Dendritic cell treated with granulocyte-macrophage colony-stimulating factor and Interleukin-4, amounts not matched to agents 40 ng/mL and 50 ng/mL, for 4 days (primary cell): ENCODE results near the gene CALCOCO1.

Source experiments
- H3K27ac Mint-ChIP-seq: one replicate; pipeline ENCODE4 v1.8.0; 2022; ENCODE audit warnings: mild to moderate bottlenecking, mixed read lengths
- H3K27me3 Mint-ChIP-seq: one replicate; pipeline ENCODE4 v1.8.0; 2022; ENCODE audit warnings: mild to moderate bottlenecking, mixed read lengths
- H3K36me3 Mint-ChIP-seq: one replicate; pipeline ENCODE4 v1.8.0; 2022; ENCODE audit warnings: low read depth, mixed read lengths
- H3K4me1 Mint-ChIP-seq: one replicate; pipeline ENCODE4 v1.8.0; 2022; ENCODE audit warnings: low read depth, mixed read lengths
- H3K4me3 Mint-ChIP-seq: one replicate; pipeline ENCODE4 v1.8.0; 2022; ENCODE audit warnings: mild to moderate bottlenecking, moderate library complexity, mixed read lengths
- H3K9me3 Mint-ChIP-seq: one replicate; pipeline ENCODE4 v1.8.0; 2022; ENCODE audit warnings: mixed read lengths
- intact Hi-C: fragments of 100-400 bp; cut with micrococcal nuclease; formaldehyde crosslinking; loops from one replicate; pipeline ENCODE4 v1.15.0; 2022

Gene CALCOCO1

GRCh38 chr12:53667080-53667479 is 60.2 kb downstream of the CALCOCO1 start:
- H3K4me1 Mint-ChIP-seq = no peaks in the 10 kb centered on the region
- no peak overlapping the region for H3K27ac Mint-ChIP-seq
- H3K4me3 Mint-ChIP-seq = no peak overlapping the region
- intact Hi-C loops = no loop called here
- peaks cover 100% of the 10 kb centered on the region for H3K36me3 Mint-ChIP-seq
- no peaks in the 10 kb centered on the region for H3K27me3 Mint-ChIP-seq
- no peaks in the 10 kb centered on the region for H3K9me3 Mint-ChIP-seq

GRCh38 chr12:53664936-53665335 is 62.3 kb downstream of the CALCOCO1 start:
- Mint-ChIP-seq H3K36me3 (peaks cover 94% of the 10 kb centered on the region), H3K4me3 (no peak overlapping the region), H3K9me3 (no peaks in the 10 kb centered on the region), H3K4me1 (no peaks in the 10 kb centered on the region), H3K27ac (no peak overlapping the region), H3K27me3 (no peaks in the 10 kb centered on the region)
- intact Hi-C loops = no loop called here

GRCh38 chr12:53664191-53664590 is 63.1 kb downstream of the CALCOCO1 start:
- no peaks in the 10 kb centered on the region for H3K4me1 Mint-ChIP-seq
- H3K4me3 Mint-ChIP-seq = no peak overlapping the region
- no peaks in the 10 kb centered on the region for H3K27me3 Mint-ChIP-seq
- H3K27ac Mint-ChIP-seq = no peak overlapping the region
- peaks cover 86% of the 10 kb centered on the region for H3K36me3 Mint-ChIP-seq
- intact Hi-C loops = no loop called here
- no peaks in the 10 kb centered on the region for H3K9me3 Mint-ChIP-seq

GRCh38 chr12:53660041-53660440 is 67.2 kb downstream of the CALCOCO1 start:
- H3K4me3 Mint-ChIP-seq = no peak overlapping the region

GRCh38 chr12:53659571-53659981 is 67.7 kb downstream of the CALCOCO1 start:
- no peaks in the 10 kb centered on the region for H3K9me3 Mint-ChIP-seq
- peaks cover 6% of the 10 kb centered on the region for H3K4me1 Mint-ChIP-seq
- no peaks in the 10 kb centered on the region for H3K27me3 Mint-ChIP-seq
- intact Hi-C loops = no loop called here
- no peak overlapping the region for H3K4me3 Mint-ChIP-seq
- no peak overlapping the region for H3K27ac Mint-ChIP-seq
- H3K36me3 Mint-ChIP-seq = peaks cover 40% of the 10 kb centered on the region

More at GRCh38 chr12:53660041-53660440, 67.2 kb downstream of the CALCOCO1 start:
- Mint-ChIP-seq H3K27ac (no peak overlapping the region), H3K36me3 (peaks cover 45% of the 10 kb centered on the region), H3K9me3 (no peaks in the 10 kb centered on the region), H3K4me1 (peaks cover 6% of the 10 kb centered on the region), H3K27me3 (no peaks in the 10 kb centered on the region)
- intact Hi-C loops = no loop called here

GRCh38 chr12:53659011-53659551 is 68.2 kb downstream of the CALCOCO1 start:
- Mint-ChIP-seq H3K27me3 (no peaks in the 10 kb centered on the region), H3K27ac (no peak overlapping the region), H3K36me3 (peaks cover 35% of the 10 kb centered on the region), H3K4me1 (peaks cover 6% of the 10 kb centered on the region), H3K4me3 (no peak overlapping the region), H3K9me3 (no peaks in the 10 kb centered on the region)
- intact Hi-C loops = no loop called here
